ENCODE results near the gene SYTL5. TPM values are rescaled to one million over a fixed set of nuclear protein-coding genes. Genes with fewer than 3 reads are reported as not detected.

SYTL5 gene
- total RNA-seq, 1 donor from 2014 or later: 2.7 TPM

DNA sequence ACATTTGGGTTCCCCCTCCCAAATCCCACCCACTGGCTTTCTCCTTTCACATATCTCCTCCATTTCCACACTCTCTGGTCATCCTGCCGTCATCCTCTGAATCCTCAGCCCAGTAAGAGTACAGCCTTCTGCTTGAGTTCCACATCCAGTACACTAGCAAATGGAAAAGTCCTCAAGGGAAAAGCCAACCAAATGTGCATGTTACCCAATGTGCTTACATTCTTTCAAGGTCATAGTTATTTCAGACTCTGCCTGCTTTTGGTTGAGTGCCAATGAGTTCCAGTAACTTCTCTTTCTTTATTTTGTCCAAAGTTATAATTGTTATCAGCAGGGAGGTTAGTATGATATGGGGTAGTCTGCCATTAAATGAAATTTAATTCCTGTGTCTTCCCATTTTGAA is 136.3 kb downstream of the SYTL5 start:
- Mint-ChIP-seq H3K9me3 (ENCODE audit: unreplicated experiment) (peaks cover 10% of the 10 kb centered on the region), H3K27ac (ENCODE audit: unreplicated experiment) (peak overlapping the region; percentile 71), H3K27me3 (ENCODE audit: unreplicated experiment) (no peaks in the 10 kb centered on the region), H3K4me3 (ENCODE audit: unreplicated experiment) (no peak overlapping the region), H3K36me3 (ENCODE audit: unreplicated experiment) (no peaks in the 10 kb centered on the region), H3K4me1 (ENCODE audit: unreplicated experiment) (peaks cover 39% of the 10 kb centered on the region)
- no peak for DNase-seq (ENCODE audit: extremely low spot score, unreplicated experiment)
- TF ChIP-seq, protein P1, sequence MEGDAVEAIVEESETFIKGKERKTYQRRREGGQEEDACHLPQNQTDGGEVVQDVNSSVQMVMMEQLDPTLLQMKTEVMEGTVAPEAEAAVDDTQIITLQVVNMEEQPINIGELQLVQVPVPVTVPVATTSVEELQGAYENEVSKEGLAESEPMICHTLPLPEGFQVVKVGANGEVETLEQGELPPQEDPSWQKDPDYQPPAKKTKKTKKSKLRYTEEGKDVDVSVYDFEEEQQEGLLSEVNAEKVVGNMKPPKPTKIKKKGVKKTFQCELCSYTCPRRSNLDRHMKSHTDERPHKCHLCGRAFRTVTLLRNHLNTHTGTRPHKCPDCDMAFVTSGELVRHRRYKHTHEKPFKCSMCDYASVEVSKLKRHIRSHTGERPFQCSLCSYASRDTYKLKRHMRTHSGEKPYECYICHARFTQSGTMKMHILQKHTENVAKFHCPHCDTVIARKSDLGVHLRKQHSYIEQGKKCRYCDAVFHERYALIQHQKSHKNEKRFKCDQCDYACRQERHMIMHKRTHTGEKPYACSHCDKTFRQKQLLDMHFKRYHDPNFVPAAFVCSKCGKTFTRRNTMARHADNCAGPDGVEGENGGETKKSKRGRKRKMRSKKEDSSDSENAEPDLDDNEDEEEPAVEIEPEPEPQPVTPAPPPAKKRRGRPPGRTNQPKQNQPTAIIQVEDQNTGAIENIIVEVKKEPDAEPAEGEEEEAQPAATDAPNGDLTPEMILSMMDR (IDR thresholded peaks at IDR 0.05): no peak

DNA sequence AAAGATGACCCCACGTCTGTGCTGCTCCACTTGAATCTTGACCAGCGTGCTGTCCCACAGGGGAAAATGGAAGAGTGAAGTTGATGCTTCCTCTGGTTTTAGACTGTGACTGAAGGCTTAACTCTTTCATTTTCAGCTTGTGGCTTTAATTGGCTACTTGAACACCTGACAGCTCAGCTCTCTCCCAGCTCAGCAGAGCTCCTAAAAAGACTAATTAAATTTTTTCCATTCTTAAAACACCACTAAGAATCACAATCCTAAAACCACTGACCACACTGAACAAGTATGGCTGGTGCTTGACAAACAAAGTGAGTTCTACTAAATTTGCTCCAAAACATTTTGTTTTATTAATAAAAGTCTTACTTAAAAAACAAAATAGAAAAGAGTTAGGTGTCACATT is 142.7 kb downstream of the SYTL5 start:
- Mint-ChIP-seq H3K36me3 (ENCODE audit: unreplicated experiment) (peaks cover 2% of the 10 kb centered on the region), H3K27me3 (ENCODE audit: unreplicated experiment) (no peaks in the 10 kb centered on the region), H3K27ac (ENCODE audit: unreplicated experiment) (no peak overlapping the region), H3K4me1 (ENCODE audit: unreplicated experiment) (peaks cover 13% of the 10 kb centered on the region), H3K9me3 (ENCODE audit: unreplicated experiment) (peaks cover 10% of the 10 kb centered on the region), H3K4me3 (ENCODE audit: unreplicated experiment) (no peak overlapping the region)
- TF ChIP-seq, protein P1 (IDR thresholded peaks at IDR 0.05): no peak
- DNase-seq (ENCODE audit: extremely low spot score, unreplicated experiment): no peak

DNA sequence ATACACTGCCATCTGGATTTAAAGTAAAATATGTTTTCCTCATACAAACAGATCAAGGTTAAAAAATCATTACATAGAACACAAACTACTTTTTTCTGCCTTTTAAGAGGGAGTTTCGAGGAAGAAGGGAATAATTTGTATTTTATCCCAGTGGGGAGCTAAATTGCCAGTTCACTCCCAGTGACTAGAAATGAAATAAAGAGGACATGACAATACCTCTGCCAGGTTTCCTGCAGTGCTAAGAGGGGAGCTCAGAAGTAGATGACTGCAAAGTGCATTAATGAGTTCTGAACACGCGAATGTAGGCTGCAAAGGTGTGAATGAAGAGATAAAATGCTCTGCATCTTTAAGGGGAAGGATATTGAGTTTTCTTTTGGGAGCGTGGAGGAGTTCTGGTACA is 144.6 kb downstream of the SYTL5 start:
- H3K4me1 Mint-ChIP-seq (ENCODE audit: unreplicated experiment): peaks cover 27% of the 10 kb centered on the region
- H3K27ac Mint-ChIP-seq (ENCODE audit: unreplicated experiment): no peak overlapping the region
- DNase-seq (ENCODE audit: extremely low spot score, unreplicated experiment): no peak
- H3K4me3 Mint-ChIP-seq (ENCODE audit: unreplicated experiment): no peak overlapping the region
- H3K27me3 Mint-ChIP-seq (ENCODE audit: unreplicated experiment): no peaks in the 10 kb centered on the region
- no peaks in the 10 kb centered on the region for H3K9me3 Mint-ChIP-seq (ENCODE audit: unreplicated experiment)
- H3K36me3 Mint-ChIP-seq (ENCODE audit: unreplicated experiment): peaks cover 2% of the 10 kb centered on the region
- TF ChIP-seq, protein P1 (IDR thresholded peaks at IDR 0.05): no peak

DNA sequence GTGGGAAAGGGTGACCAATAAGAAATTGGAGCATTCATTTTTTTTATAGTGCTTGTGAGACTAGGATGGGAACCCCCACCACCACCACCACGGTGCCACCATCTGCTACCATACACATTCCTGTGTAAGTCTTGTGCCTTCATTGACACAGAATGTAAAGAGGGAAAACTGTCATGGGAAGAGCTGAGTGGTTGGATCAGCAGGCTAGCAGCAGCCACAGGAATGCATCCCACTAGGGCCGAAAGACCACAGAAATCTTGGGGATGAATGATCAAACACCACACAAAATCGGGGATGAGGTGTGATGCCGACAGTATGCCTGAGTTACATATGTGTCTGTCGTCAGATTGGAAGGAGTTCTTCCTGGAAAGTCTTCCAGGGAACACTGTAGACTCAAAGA is 145.1 kb downstream of the SYTL5 start:
- peaks cover 2% of the 10 kb centered on the region for H3K36me3 Mint-ChIP-seq (ENCODE audit: unreplicated experiment)
- no peaks in the 10 kb centered on the region for H3K27me3 Mint-ChIP-seq (ENCODE audit: unreplicated experiment)
- no peak for DNase-seq (ENCODE audit: extremely low spot score, unreplicated experiment)
- H3K4me1 Mint-ChIP-seq (ENCODE audit: unreplicated experiment): peaks cover 27% of the 10 kb centered on the region
- no peak overlapping the region for H3K4me3 Mint-ChIP-seq (ENCODE audit: unreplicated experiment)
- no peak overlapping the region for H3K27ac Mint-ChIP-seq (ENCODE audit: unreplicated experiment)
- TF ChIP-seq, protein P1 (IDR thresholded peaks at IDR 0.05): no peak
- no peaks in the 10 kb centered on the region for H3K9me3 Mint-ChIP-seq (ENCODE audit: unreplicated experiment)

DNA sequence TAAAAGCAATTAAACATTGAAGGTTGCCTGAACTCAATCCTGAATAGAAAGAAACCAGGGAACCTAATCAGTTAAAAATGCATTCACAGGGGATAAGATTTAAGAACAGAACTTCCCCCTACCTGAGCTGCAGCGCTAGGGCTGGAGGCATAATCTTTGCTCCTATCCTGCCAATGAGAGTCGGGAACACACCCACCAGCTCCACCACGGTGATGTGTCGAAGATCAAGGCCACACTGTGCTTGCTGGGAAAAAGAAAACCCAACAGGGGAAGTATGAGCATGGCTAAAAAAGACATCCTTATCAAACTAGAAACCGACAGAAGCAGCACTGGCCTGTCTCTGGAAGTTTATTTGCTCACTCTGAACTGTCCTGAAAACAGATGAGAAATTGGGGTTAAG is 148.0 kb downstream of the SYTL5 start:
- peaks cover 27% of the 10 kb centered on the region for H3K4me1 Mint-ChIP-seq (ENCODE audit: unreplicated experiment)
- H3K27ac Mint-ChIP-seq (ENCODE audit: unreplicated experiment): no peak overlapping the region
- H3K9me3 Mint-ChIP-seq (ENCODE audit: unreplicated experiment): no peaks in the 10 kb centered on the region

More for the DNA sequence above, 148.0 kb downstream of the SYTL5 start:
- H3K27me3 Mint-ChIP-seq (ENCODE audit: unreplicated experiment): no peaks in the 10 kb centered on the region
- DNase-seq (ENCODE audit: extremely low spot score, unreplicated experiment): no peak
- TF ChIP-seq, protein P1 (IDR thresholded peaks at IDR 0.05): no peak
- H3K4me3 Mint-ChIP-seq (ENCODE audit: unreplicated experiment): no peak overlapping the region
- H3K36me3 Mint-ChIP-seq (ENCODE audit: unreplicated experiment): peaks cover 2% of the 10 kb centered on the region

Measured in osteocyte (in vitro differentiated cells).